ENCODE data around the gene RSPO1.

- TF ChIP-seq POLR2AphosphoS5 (IDR thresholded peaks at IDR 0.05; ENCODE audit: low read depth, low read length) (no peak), CTCF (IDR thresholded peaks at IDR 0.05) (no peak), REST (IDR thresholded peaks at IDR 0.05; ENCODE audit: insufficient read depth in 1 of 2, low read depth in 2 of 2, low read length in 1 of 2) (no peak), TCF7L2 (IDR thresholded peaks at IDR 0.05; ENCODE audit: low read depth, low read length) (no peak), SIN3A (IDR thresholded peaks at IDR 0.05; ENCODE audit: borderline replicate concordance, insufficient read depth, low read depth, low read length) (no peak)
Measured at GRCh38 chr1:37605061-37605650, 29.5 kb downstream of the RSPO1 start.

All from Panc1 (cell line).